ENCODE data around the gene IRF9. TPM values are rescaled to one million over a fixed set of nuclear protein-coding genes. Genes with fewer than 3 reads are reported as not detected.

Gene IRF9
- total and polyA plus RNA-seq, 2 of the 13 experiments (the other 11 are each of a cell fraction or from before 2014, with no cell fraction given), result 14.9 to 49.7 TPM

- peak; percentile 98 for TF ChIP-seq AKAP8 (CRISPR knock-in tag; IDR thresholded peaks at IDR 0.05)
- peak; percentile 5 to 44; a peak in 3 of 4 replicates for TF ChIP-seq NR2F1 (CRISPR knock-in tag; IDR thresholded peaks at IDR 0.05)
- TF ChIP-seq, protein P1, sequence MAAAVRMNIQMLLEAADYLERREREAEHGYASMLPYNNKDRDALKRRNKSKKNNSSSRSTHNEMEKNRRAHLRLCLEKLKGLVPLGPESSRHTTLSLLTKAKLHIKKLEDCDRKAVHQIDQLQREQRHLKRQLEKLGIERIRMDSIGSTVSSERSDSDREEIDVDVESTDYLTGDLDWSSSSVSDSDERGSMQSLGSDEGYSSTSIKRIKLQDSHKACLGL (CRISPR knock-in tag; IDR thresholded peaks at IDR 0.05), result peak; percentile 93
- TF ChIP-seq ZNF567 (CRISPR knock-in tag; IDR thresholded peaks at IDR 0.05; ENCODE audit: borderline replicate concordance), result peak; percentile 100
- TF ChIP-seq PREB (CRISPR knock-in tag; IDR thresholded peaks at IDR 0.05), result peak; percentile 49; the same call in 1 of the 2 replicates
- TF ChIP-seq POLR2AphosphoS5 (IDR thresholded peaks at IDR 0.05; ENCODE audit: low read depth, low read length), result peak; percentile 92
- TF ChIP-seq ETS1 (CRISPR knock-in tag; IDR thresholded peaks at IDR 0.05), result 0 out of 2 replicates have a peak, but pooled peaks have one; percentile 53
- TF ChIP-seq NFRKB (IDR thresholded peaks at IDR 0.05), result 0 out of 2 replicates have a peak, but pooled peaks have one; percentile 43
- no peak; the same call in 1 of the 2 replicates for TF ChIP-seq DR1 (CRISPR knock-in tag; IDR thresholded peaks at IDR 0.05)
- TF ChIP-seq MAFF (IDR thresholded peaks at IDR 0.05; ENCODE audit: low read depth, low read length), result no peak
- TF ChIP-seq JUND (CRISPR knock-in tag; IDR thresholded peaks at IDR 0.05), result peak; percentile 93
- peak; percentile 94 for TF ChIP-seq KDM1A (CRISPR knock-in tag; IDR thresholded peaks at IDR 0.05)
- TF ChIP-seq ZFP1 (CRISPR knock-in tag; IDR thresholded peaks at IDR 0.05), result peak; percentile 89; the same call in 1 of the 2 replicates
- peak; percentile 99 for TF ChIP-seq ZNF501 (CRISPR knock-in tag; IDR thresholded peaks at IDR 0.05)
- TF ChIP-seq SETDB1 (CRISPR knock-in tag; IDR thresholded peaks at IDR 0.05; ENCODE audit: borderline replicate concordance), result no peak
- TF ChIP-seq ZNF552 (CRISPR knock-in tag; IDR thresholded peaks at IDR 0.05; ENCODE audit: borderline replicate concordance), result peak; percentile 88; the same call in 1 of the 2 replicates
- peak; percentile 71 for TF ChIP-seq NFYC (CRISPR knock-in tag; IDR thresholded peaks at IDR 0.05)
- no peak for TF ChIP-seq ZNF101 (CRISPR knock-in tag; IDR thresholded peaks at IDR 0.05; ENCODE audit: borderline replicate concordance, low read depth)
- TF ChIP-seq HOXA3 (CRISPR knock-in tag; IDR thresholded peaks at IDR 0.05), result peak; percentile 99
- TF ChIP-seq, protein P2, sequence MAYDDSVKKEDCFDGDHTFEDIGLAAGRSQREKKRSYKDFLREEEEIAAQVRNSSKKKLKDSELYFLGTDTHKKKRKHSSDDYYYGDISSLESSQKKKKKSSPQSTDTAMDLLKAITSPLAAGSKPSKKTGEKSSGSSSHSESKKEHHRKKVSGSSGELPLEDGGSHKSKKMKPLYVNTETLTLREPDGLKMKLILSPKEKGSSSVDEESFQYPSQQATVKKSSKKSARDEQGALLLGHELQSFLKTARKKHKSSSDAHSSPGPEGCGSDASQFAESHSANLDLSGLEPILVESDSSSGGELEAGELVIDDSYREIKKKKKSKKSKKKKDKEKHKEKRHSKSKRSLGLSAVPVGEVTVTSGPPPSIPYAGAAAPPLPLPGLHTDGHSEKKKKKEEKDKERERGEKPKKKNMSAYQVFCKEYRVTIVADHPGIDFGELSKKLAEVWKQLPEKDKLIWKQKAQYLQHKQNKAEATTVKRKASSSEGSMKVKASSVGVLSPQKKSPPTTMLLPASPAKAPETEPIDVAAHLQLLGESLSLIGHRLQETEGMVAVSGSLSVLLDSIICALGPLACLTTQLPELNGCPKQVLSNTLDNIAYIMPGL (CRISPR knock-in tag; IDR thresholded peaks at IDR 0.05; ENCODE audit: borderline replicate concordance in 1 of 2, low read depth in 1 of 2), result peak; percentile 100
- no peak for TF ChIP-seq ZNF24 (IDR thresholded peaks at IDR 0.05)
- peak; percentile 94; the same call in 2 of the 3 replicates for TF ChIP-seq MXI1 (IDR thresholded peaks at IDR 0.05; ENCODE audit: borderline replicate concordance, low read depth, low read length)
- peak; percentile 99 for TF ChIP-seq KAT7 (CRISPR knock-in tag; IDR thresholded peaks at IDR 0.05; ENCODE audit: borderline replicate concordance)
Observed at GRCh38 chr14:24215495-24216344, 54.7 kb downstream of the IRF9 start, which contains the start of gene MDP1 (continued).

Data from HepG2 (cell line).